ENCODE measurements around the gene PRMT9. TPM values are rescaled to one million over a fixed set of nuclear protein-coding genes. Genes with fewer than 3 reads are reported as not detected.

PRMT9 gene
- total and polyA plus RNA-seq, 10 of the 15 experiments (the other 5 are each of a cell fraction or from before 2014, with no cell fraction given) = 4.1 to 11.8 (median 7.6) TPM

GRCh38 chr4:147617841-147618691 is 65.9 kb downstream of the PRMT9 start:
- no peaks in the 10 kb centered on the region for H3K9me3 ChIP-seq (replicated peaks; ENCODE audit: control insufficient read depth, insufficient read depth, low read length)
- ChIA-PET RAD21 (ENCODE audit: unreplicated experiment) (interaction anchor here (0.9 to 3.6 kb wide), 8 partner anchors 14 to 249 kb away, joined by 3 to 40 read pairs (median 4); partner anchors contain the start of genes ARHGAP10 and PRMT9), POLR2A (interaction anchor here (0.7 to 2.7 kb wide), 10 partner anchors 12 to 159 kb away, joined by 3 to 13 read pairs (median 4); partner anchors contain the start of genes ARHGAP10 and PRMT9), SMC1A (ENCODE audit: uncharacterized antibody, unreplicated experiment) (interaction anchor here (0.8 to 3.1 kb wide), 17 partner anchors 9 to 325 kb away, joined by 3 to 44 read pairs (median 4); partner anchors contain the start of gene PRMT9), CTCF (interaction anchor here (0.6 to 3.9 kb wide), 18 partner anchors 12 to 315 kb away, joined by 3 to 64 read pairs (median 3); partner anchors contain the start of gene PRMT9)
- FAIRE-seq (no peak), ATAC-seq (peak; percentile 36), DNase-seq (ENCODE audit: low read depth, low spot score) (peak; percentile 2)
- peak overlapping the region; percentile 86 for H3K4me2 ChIP-seq (ENCODE audit: control insufficient read depth, insufficient read depth)
- no peaks in the 10 kb centered on the region for H3K27me3 ChIP-seq (replicated peaks in 1 of 2; ENCODE audit: control insufficient read depth in 2 of 2, insufficient read depth in 2 of 2, low read length in 1 of 2)
- WGBS (ENCODE audit: insufficient coverage, insufficient replicate concordance, low lambda C conversion rate, missing lambda C conversion rate) = 11% methylated on average over 17 of the region's 17 CpGs
- no peaks in the 10 kb centered on the region for H3K36me3 ChIP-seq (ENCODE audit: control insufficient read depth in 2 of 2, insufficient read depth in 2 of 2, low read length in 1 of 2)
- intact Hi-C loops (cut with micrococcal nuclease; ENCODE audit: unreplicated experiment) (loop anchor here (1.0 to 10.0 kb wide), 2 partner anchors 248 to 437 kb away; no protein-coding TSS in a partner anchor), in situ Hi-C loops (cut with MboI) (no loop called here)
- no peaks in the 10 kb centered on the region for H4K20me1 ChIP-seq (ENCODE audit: control insufficient read depth, insufficient read depth)
- peak overlapping the region; percentile 96 for H2AFZ ChIP-seq (ENCODE audit: control insufficient read depth, low read depth, low read length)
- H3K79me2 ChIP-seq (ENCODE audit: control insufficient read depth, insufficient read depth, low read length) = peaks cover 42% of the 10 kb centered on the region
- peak overlapping the region; percentile 89 for H3K9ac ChIP-seq (ENCODE audit: control insufficient read depth, insufficient read depth, low read length)
- H3K27ac ChIP-seq (ENCODE audit: control insufficient read depth, insufficient read depth) = peak overlapping the region; percentile 90
- BruUV-seq (replicated peaks) = no TSS peak
- no peak for TF ChIP-seq NR2C2 (IDR thresholded peaks at IDR 0.05; ENCODE audit: borderline replicate concordance, control insufficient read depth, insufficient read length, low read depth)
- no peak for TF ChIP-seq SIX5 (IDR thresholded peaks at IDR 0.05; ENCODE audit: low read depth, low read length, severe bottlenecking)
- TF ChIP-seq TCF7 (IDR thresholded peaks at IDR 0.05; ENCODE audit: borderline replicate concordance) = no peak
- no peak for TF ChIP-seq CHD4 (IDR thresholded peaks at IDR 0.05)
- TF ChIP-seq SUZ12 (IDR thresholded peaks at IDR 0.05; ENCODE audit: unreplicated experiment) = no peak
- no peak for TF ChIP-seq KAT2A (conservative IDR thresholded peaks at IDR 0.05; ENCODE audit: control insufficient read depth, low read depth, low read length)
- no peak for TF ChIP-seq EED (IDR thresholded peaks at IDR 0.05; ENCODE audit: low read depth)
- 0 out of 4 replicates have a peak, but pooled peaks of 1 of the 2 experiments have one; percentile 36 for TF ChIP-seq IKZF2 (IDR thresholded peaks at IDR 0.05)
- TF ChIP-seq IRF5 (IDR thresholded peaks at IDR 0.05; ENCODE audit: borderline replicate concordance) = peak; percentile 34; the same call in 1 of the 2 replicates
- TF ChIP-seq IKZF1 (conservative IDR thresholded peaks at IDR 0.05) = 0 out of 2 replicates have a peak, but pooled peaks have one; percentile 16
- no peak for TF ChIP-seq BCL11A (IDR thresholded peaks at IDR 0.05; ENCODE audit: low read depth, low read length)
- TF ChIP-seq RUNX3 (IDR thresholded peaks at IDR 0.05; ENCODE audit: low read length) = peak; percentile 71
- 0 out of 2 replicates have a peak, but pooled peaks have one; percentile 10 for TF ChIP-seq NBN (IDR thresholded peaks at IDR 0.05)
- no peak for TF ChIP-seq MYC (IDR thresholded peaks at IDR 0.05; ENCODE audit: insufficient read depth, insufficient read length, insufficient replicate concordance, low read length, severe bottlenecking)
- H3K4me3 ChIP-seq = peak overlapping the region; percentile 76
- no peaks in the 10 kb centered on the region for H3K4me1 ChIP-seq (ENCODE audit: control insufficient read depth, insufficient read depth, low read length)

All from GM12878 (cell line).